Stimulated activated naive CD8-positive, alpha-beta T cell treated with anti-CD3 and anti-CD28 coated beads, Interleukin-15, Interleukin-2, amounts not matched to agents 100 U/mL and 50 U/mL, for 24 hours (primary cell): ENCODE measurements around the gene TRIM44.

Experiments
- ATAC-seq: fragments of 150-1000 bp; cut with Tn5 transposase; one replicate; pipeline ENCODE4 v1.10.0; 2021
- DNase-seq: peaks from one replicate; pipeline ENCODE4 v3.0.0; 2021

Gene TRIM44

GRCh38 chr11:35791088-35791958, 128.7 kb downstream of the TRIM44 start:
- ATAC-seq (no peak), DNase-seq (no peak)

GRCh38 chr11:35792148-35792845, 129.7 kb downstream of the TRIM44 start:
- ATAC-seq, result no peak
- no peak for DNase-seq

- ATAC-seq (no peak), DNase-seq (no peak)
These were observed 130.2 kb downstream of the TRIM44 start for GRCh38 chr11:35792846-35793192.

GRCh38 chr11:35794333-35794732, 131.8 kb downstream of the TRIM44 start:
- DNase-seq, result no peak
- no peak for ATAC-seq

- DNase-seq, result no peak
- ATAC-seq, result no peak
These were observed 132.3 kb downstream of the TRIM44 start for GRCh38 chr11:35794850-35795249.

GRCh38 chr11:35796562-35796961, 134.0 kb downstream of the TRIM44 start:
- no peak for DNase-seq
- no peak for ATAC-seq

- no peak for DNase-seq
- no peak for ATAC-seq
These were observed 135.8 kb downstream of the TRIM44 start for GRCh38 chr11:35798423-35798822.

GRCh38 chr11:35798983-35799382, 136.4 kb downstream of the TRIM44 start:
- no peak for DNase-seq

GRCh38 chr11:35799655-35800054, 137.1 kb downstream of the TRIM44 start:
- no peak for DNase-seq
- no peak for ATAC-seq

More at GRCh38 chr11:35798983-35799382, 136.4 kb downstream of the TRIM44 start:
- no peak for ATAC-seq

- DNase-seq (no peak), ATAC-seq (no peak)
These were observed 138.7 kb downstream of the TRIM44 start for GRCh38 chr11:35800970-35801953.

GRCh38 chr11:35802221-35802620, 139.6 kb downstream of the TRIM44 start:
- ATAC-seq (no peak), DNase-seq (no peak)

GRCh38 chr11:35802672-35803071, 140.1 kb downstream of the TRIM44 start:
- no peak for DNase-seq
- ATAC-seq, result no peak

GRCh38 chr11:35803115-35803514, 140.5 kb downstream of the TRIM44 start:
- ATAC-seq, result no peak
- DNase-seq, result no peak

- no peak for DNase-seq
- no peak for ATAC-seq
These were observed 142.0 kb downstream of the TRIM44 start for GRCh38 chr11:35804451-35805040.

- DNase-seq (no peak), ATAC-seq (no peak)
These were observed 147.0 kb downstream of the TRIM44 start for GRCh38 chr11:35809561-35809960.

GRCh38 chr11:35810045-35810645, 147.6 kb downstream of the TRIM44 start:
- DNase-seq (no peak), ATAC-seq (no peak)

GRCh38 chr11:35811783-35812182, 149.2 kb downstream of the TRIM44 start:
- no peak for ATAC-seq

GRCh38 chr11:35812828-35813227, 150.3 kb downstream of the TRIM44 start:
- ATAC-seq (no peak), DNase-seq (no peak)

More at GRCh38 chr11:35811783-35812182, 149.2 kb downstream of the TRIM44 start:
- no peak for DNase-seq

GRCh38 chr11:35814081-35814695, 151.6 kb downstream of the TRIM44 start:
- ATAC-seq (no peak), DNase-seq (no peak)

GRCh38 chr11:35814720-35815305, 152.2 kb downstream of the TRIM44 start:
- no peak for ATAC-seq

More at GRCh38 chr11:35814720-35815305, 152.2 kb downstream of the TRIM44 start:
- DNase-seq, result no peak
